Thyroid gland (tissue), 4 donors: ENCODE measurements around the gene ZNF543.

ENCODE experiments used
- POLR2A ChIP-seq, 2 donors: fragments of 450-650 bp; IDR thresholded peaks; one replicate each; pipeline ENCODE4 v1.6.1; 2017; ENCODE audit warnings: antibody characterized with exemption in 2 of 2, mild to moderate bottlenecking in 2 of 2, moderate library complexity in 1 of 2
- TF ChIP-seq, protein P1 (sequence below), 6 experiments: fragments of 200-600 bp in 3 of 6; fragments of 450-650 bp in 3 of 6; sonication (generic) in 3 of 6; IDR thresholded peaks; one replicate each; pipeline ENCODE4 v1.5.1; 2016 to 2019; ENCODE audit warnings: antibody characterized with exemption in 6 of 6, mild to moderate bottlenecking in 2 of 6, inconsistent platforms in 1 of 6, moderate library complexity in 1 of 6

DNA sequence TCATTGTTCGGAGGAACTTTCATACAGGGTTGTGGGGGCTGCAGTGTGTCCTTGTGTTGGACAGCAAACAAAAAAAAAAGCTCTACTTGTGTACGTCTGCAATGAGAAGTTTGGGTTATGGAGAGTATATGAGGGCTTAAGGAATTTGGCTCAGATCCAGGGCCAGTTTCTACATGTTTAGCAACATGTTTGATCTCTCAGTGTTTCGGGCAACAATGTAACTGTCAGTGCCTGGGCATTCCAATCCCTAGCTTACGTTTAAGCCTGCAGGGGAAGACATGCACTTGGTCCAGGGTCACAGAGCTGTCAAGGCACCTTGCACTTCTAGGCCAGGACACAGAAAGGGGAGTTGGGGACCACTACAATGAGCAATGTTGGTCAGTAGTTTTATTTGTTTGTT lies 13.9 kb downstream of the ZNF543 start:
- TF ChIP-seq POLR2A (IDR thresholded peaks at IDR 0.05), result no peak
- TF ChIP-seq, protein P1, sequence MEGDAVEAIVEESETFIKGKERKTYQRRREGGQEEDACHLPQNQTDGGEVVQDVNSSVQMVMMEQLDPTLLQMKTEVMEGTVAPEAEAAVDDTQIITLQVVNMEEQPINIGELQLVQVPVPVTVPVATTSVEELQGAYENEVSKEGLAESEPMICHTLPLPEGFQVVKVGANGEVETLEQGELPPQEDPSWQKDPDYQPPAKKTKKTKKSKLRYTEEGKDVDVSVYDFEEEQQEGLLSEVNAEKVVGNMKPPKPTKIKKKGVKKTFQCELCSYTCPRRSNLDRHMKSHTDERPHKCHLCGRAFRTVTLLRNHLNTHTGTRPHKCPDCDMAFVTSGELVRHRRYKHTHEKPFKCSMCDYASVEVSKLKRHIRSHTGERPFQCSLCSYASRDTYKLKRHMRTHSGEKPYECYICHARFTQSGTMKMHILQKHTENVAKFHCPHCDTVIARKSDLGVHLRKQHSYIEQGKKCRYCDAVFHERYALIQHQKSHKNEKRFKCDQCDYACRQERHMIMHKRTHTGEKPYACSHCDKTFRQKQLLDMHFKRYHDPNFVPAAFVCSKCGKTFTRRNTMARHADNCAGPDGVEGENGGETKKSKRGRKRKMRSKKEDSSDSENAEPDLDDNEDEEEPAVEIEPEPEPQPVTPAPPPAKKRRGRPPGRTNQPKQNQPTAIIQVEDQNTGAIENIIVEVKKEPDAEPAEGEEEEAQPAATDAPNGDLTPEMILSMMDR (IDR thresholded peaks at IDR 0.05), result no peak
